A673 (cell line): ENCODE measurements around the gene EFHC1. TPM values are rescaled to one million over a fixed set of nuclear protein-coding genes. Genes with fewer than 3 reads are reported as not detected.

Experiments used
- BruUV-seq: library from RNA; stranded (reverse); fragments of 400-500 nt; replicated peaks from 2 replicates; lab custom pipeline; 2021; lab: Mats Ljungman, UMichigan
- CTCF ChIA-PET: fragments of 300-600 bp; sonication (Branson Sonifier 250); formaldehyde crosslinking; loops from one replicate; lab custom pipeline; 2022; ENCODE audit warnings: antibody characterized with exemption; lab: Charles Lee
- POLR2A ChIA-PET: fragments of 300-600 bp; sonication (Branson Sonifier 250); formaldehyde crosslinking; loops from one replicate; lab custom pipeline; 2022; ENCODE audit warnings: antibody characterized with exemption; ENCODE audit not compliant: low non-redundant PET; lab: Charles Lee
- DNase-seq: peaks from one replicate; pipeline ENCODE4 v3.0.0-alpha.2; 2015; ENCODE audit warnings: low spot score
- H3K27ac ChIP-seq: fragments of 200-600 bp; sonication (generic); 2 replicates; pipeline ENCODE4 v1.5.1; 2016; ENCODE audit warnings: mixed run types, low read depth, mild to moderate bottlenecking, mixed read lengths, antibody characterized with exemption, low read length; ENCODE audit not compliant: poor library complexity, severe bottlenecking
- H3K27me3 ChIP-seq: fragments of 200-600 bp; sonication (generic); replicated peaks from 2 replicates; pipeline ENCODE4 v1.6.1; 2017; ENCODE audit warnings: mixed run types, low read depth, mild to moderate bottlenecking, mixed read lengths, antibody characterized with exemption, low read length; ENCODE audit not compliant: insufficient read depth, poor library complexity
- H3K36me3 ChIP-seq: fragments of 200-600 bp; sonication (generic); 2 replicates; pipeline ENCODE4 v1.6.1; 2016; ENCODE audit warnings: mixed run types, mild to moderate bottlenecking, mixed read lengths, antibody characterized with exemption, low read length; ENCODE audit not compliant: insufficient read depth, poor library complexity, severe bottlenecking
- H3K4me1 ChIP-seq: fragments of 200-600 bp; sonication (generic); 2 replicates; pipeline ENCODE4 v1.6.1; 2017; ENCODE audit warnings: mixed run types, mild to moderate bottlenecking, mixed read lengths, antibody characterized with exemption, low read length; ENCODE audit not compliant: insufficient read depth, poor library complexity, severe bottlenecking
- H3K4me3 ChIP-seq: fragments of 200-600 bp; sonication (generic); 2 replicates; pipeline ENCODE4 v1.5.1; 2016; ENCODE audit warnings: low read depth, mixed run types, mild to moderate bottlenecking, mixed read lengths, low read length; ENCODE audit not compliant: poor library complexity, severe bottlenecking
- H3K9me3 ChIP-seq: fragments of 200-600 bp; sonication (generic); 2 replicates; pipeline ENCODE4 v1.6.1; 2016; ENCODE audit warnings: mixed run types, low read depth, mild to moderate bottlenecking, mixed read lengths, antibody characterized with exemption, low read length; ENCODE audit not compliant: poor library complexity, severe bottlenecking
- EZH2 ChIP-seq: fragments of 200-600 bp; sonication (generic); IDR thresholded peaks from 2 replicates; pipeline ENCODE4 v1.6.1; 2017; ENCODE audit warnings: borderline replicate concordance, low read depth, mild to moderate bottlenecking, mixed read lengths, antibody characterized with exemption, low read length; ENCODE audit not compliant: poor library complexity, severe bottlenecking
- intact Hi-C: fragments of 100-400 bp; cut with micrococcal nuclease; formaldehyde crosslinking; loops from one replicate; pipeline ENCODE4 v1.10.0; 2022; ENCODE audit not compliant: unreplicated experiment
- total RNA-seq: library from RNA; stranded (reverse); gene quantifications from 2 replicates; pipeline ENCODE4 v1.2.3, GENCODE V29; 2021
- TF ChIP-seq, protein P1 (sequence below): fragments of 300-800, 200-600 bp; sonication (generic); conservative IDR thresholded peaks from 2 replicates; pipeline ENCODE4 v1.5.1; 2017; ENCODE audit warnings: low read depth, mild to moderate bottlenecking, antibody characterized with exemption, low read length, moderate library complexity, mixed read lengths

The EFHC1 gene
- total RNA-seq, 1 experiment from 2014 or later = 16.9 TPM

DNA sequence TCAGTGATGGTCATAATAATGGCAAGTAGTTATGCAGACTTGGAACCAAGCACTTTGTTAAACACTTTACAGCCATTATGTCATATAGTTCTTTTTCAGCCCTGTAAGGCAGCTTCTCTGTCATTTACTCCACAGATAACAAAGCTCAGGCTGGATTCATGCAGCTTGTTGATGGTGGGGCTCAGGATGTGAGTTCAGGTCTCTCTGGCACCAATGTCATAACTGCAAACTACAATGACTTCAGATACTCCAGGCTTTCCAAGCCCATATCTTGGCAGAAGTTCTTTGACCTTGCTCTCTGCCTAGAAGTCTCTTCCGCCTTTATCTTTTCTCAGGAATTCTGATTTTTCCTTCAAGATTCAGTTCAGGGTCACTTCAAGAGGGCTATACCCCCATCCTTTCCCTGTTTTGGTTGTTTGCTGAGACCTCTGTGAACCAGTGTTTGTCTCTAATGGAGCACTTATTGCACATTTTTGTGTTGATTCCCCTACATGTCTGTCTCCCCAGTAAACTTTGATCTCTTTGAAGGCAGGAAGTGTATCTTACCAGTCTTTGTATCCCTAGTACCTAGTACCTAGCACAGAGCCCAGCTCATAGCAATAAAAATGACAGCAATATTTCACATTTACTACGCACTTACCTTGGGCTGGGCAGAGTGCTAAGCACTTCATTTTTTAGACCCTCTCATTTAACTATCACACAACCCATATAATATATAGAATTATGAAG is 19.7 kb upstream of the EFHC1 start:
- POLR2A ChIA-PET = no interaction called here
- intact Hi-C loops = no loop called here
- CTCF ChIA-PET = interaction anchor here (0.7 to 1.3 kb wide), 4 partner anchors 38 to 116 kb away, joined by 3 to 6 read pairs (median 3); partner anchors contain the start of genes MCM3 and PAQR8
- Histone ChIP-seq H3K4me3 (no peak overlapping the region), H3K36me3 (no peaks in the 10 kb centered on the region), H3K27ac (no peak overlapping the region), H3K9me3 (no peaks in the 10 kb centered on the region), H3K4me1 (no peaks in the 10 kb centered on the region), H3K27me3 (no peaks in the 10 kb centered on the region)
- TF ChIP-seq, protein P1, sequence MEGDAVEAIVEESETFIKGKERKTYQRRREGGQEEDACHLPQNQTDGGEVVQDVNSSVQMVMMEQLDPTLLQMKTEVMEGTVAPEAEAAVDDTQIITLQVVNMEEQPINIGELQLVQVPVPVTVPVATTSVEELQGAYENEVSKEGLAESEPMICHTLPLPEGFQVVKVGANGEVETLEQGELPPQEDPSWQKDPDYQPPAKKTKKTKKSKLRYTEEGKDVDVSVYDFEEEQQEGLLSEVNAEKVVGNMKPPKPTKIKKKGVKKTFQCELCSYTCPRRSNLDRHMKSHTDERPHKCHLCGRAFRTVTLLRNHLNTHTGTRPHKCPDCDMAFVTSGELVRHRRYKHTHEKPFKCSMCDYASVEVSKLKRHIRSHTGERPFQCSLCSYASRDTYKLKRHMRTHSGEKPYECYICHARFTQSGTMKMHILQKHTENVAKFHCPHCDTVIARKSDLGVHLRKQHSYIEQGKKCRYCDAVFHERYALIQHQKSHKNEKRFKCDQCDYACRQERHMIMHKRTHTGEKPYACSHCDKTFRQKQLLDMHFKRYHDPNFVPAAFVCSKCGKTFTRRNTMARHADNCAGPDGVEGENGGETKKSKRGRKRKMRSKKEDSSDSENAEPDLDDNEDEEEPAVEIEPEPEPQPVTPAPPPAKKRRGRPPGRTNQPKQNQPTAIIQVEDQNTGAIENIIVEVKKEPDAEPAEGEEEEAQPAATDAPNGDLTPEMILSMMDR = no peak
- no peak for TF ChIP-seq EZH2
- DNase-seq = no peak
- BruUV-seq = no TSS peak

DNA sequence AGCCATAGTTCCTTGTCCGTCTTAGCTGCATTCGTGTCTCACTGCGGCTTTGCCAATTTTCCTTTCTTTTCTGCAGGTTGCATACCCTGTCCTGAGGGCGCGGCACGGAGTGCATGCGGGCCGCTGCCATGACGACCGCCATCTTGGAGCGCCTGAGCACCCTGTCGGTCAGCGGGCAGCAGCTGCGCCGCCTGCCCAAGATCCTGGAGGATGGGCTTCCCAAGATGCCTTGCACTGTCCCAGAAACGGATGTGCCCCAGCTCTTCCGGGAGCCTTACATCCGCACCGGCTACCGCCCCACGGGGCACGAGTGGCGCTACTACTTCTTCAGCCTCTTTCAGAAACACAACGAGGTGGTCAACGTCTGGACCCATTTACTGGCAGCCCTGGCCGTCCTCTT is 17.1 kb upstream of the EFHC1 start:
- Histone ChIP-seq H3K9me3 (no peaks in the 10 kb centered on the region), H3K27me3 (no peaks in the 10 kb centered on the region), H3K4me3 (no peak overlapping the region), H3K36me3 (no peaks in the 10 kb centered on the region), H3K27ac (no peak overlapping the region), H3K4me1 (no peaks in the 10 kb centered on the region)
- TF ChIP-seq EZH2 = no peak
- TF ChIP-seq, protein P1 = no peak
- no TSS peak for BruUV-seq
- no peak for DNase-seq
- intact Hi-C loops = no loop called here
- ChIA-PET POLR2A (no interaction called here), CTCF (no interaction called here)

DNA sequence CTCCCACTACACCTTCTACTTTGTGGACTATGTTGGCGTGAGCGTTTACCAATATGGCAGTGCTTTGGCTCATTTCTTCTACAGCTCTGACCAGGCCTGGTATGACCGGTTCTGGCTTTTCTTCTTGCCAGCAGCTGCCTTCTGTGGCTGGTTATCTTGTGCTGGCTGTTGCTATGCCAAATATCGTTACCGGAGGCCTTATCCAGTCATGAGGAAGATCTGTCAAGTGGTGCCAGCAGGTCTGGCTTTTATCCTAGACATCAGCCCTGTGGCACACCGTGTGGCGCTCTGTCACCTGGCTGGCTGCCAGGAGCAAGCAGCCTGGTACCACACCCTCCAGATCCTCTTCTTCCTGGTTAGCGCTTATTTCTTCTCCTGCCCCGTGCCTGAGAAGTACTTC is 16.5 kb upstream of the EFHC1 start:
- H3K4me3 ChIP-seq = no peak overlapping the region
- no peak for TF ChIP-seq EZH2
- TF ChIP-seq, protein P1 = no peak
- no peak overlapping the region for H3K27ac ChIP-seq
- H3K9me3 ChIP-seq = no peaks in the 10 kb centered on the region
- no TSS peak for BruUV-seq
- no peak for DNase-seq
- H3K27me3 ChIP-seq = no peaks in the 10 kb centered on the region
- ChIA-PET CTCF (no interaction called here), POLR2A (no interaction called here)
- intact Hi-C loops = no loop called here
- H3K4me1 ChIP-seq = no peaks in the 10 kb centered on the region
- H3K36me3 ChIP-seq = no peaks in the 10 kb centered on the region
